Tibial nerve (tissue), 3 donors: ENCODE data around the gene ITSN2.

Experiments
- CTCF ChIP-seq, 5 experiments: fragments of 200-600 bp in 3 of 5; fragments of 450-650 bp in 2 of 5; sonication (generic) in 3 of 5; IDR thresholded peaks; one replicate each; pipeline ENCODE4 v1.5.1; 2016 to 2019; ENCODE audit warnings: antibody characterized with exemption in 5 of 5, mild to moderate bottlenecking in 3 of 5, moderate library complexity in 2 of 5
- POLR2A ChIP-seq, 2 donors: fragments of 450-650 bp; IDR thresholded peaks; one replicate each; pipeline ENCODE4 v1.6.1; 2017; ENCODE audit warnings: antibody characterized with exemption in 2 of 2, mild to moderate bottlenecking in 2 of 2, moderate library complexity in 2 of 2

GRCh38 chr2:24159708-24160107 lies 200.6 kb downstream of the ITSN2 start:
- TF ChIP-seq CTCF (IDR thresholded peaks at IDR 0.05): no peak
- no peak for TF ChIP-seq POLR2A (IDR thresholded peaks at IDR 0.05)
